ENCODE measurements around the gene BAZ2A.

DNA sequence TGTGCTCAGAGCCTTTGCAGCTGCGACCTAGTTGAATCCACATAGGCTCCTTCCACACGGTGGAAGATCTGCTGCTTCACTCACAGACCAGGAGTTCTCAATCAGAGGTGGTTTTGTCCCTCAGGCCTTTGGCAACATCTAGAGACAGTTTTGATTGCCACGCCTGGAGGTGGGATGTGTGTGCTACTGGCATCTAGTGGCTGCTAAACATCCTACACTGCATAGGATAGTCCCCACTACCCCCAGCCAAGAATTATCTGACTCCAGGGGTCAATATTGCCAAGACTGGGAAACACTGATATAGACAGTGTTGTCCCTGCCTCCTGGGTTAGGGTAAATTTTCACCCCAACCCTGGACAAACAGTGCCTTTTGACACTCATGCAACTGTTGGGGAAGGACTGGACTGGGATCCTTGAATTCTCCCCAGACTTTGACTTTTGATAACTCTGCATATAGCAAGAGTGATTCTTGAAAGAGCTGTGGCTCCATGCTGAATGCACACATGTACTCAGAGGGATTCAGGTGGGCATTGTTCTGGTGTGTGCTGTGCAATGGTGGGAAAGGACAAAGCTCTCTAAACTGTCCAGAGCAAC is 39.8 kb downstream of the BAZ2A start:
- no peak for TF ChIP-seq EZH2 (IDR thresholded peaks at IDR 0.05; ENCODE audit: low read depth)
- 0 out of 2 replicates have a peak, but pooled peaks have one; percentile 28 for TF ChIP-seq CTCF (conservative IDR thresholded peaks at IDR 0.05)
